ENCODE results near the gene PIK3C3.

Gene PIK3C3

DNA sequence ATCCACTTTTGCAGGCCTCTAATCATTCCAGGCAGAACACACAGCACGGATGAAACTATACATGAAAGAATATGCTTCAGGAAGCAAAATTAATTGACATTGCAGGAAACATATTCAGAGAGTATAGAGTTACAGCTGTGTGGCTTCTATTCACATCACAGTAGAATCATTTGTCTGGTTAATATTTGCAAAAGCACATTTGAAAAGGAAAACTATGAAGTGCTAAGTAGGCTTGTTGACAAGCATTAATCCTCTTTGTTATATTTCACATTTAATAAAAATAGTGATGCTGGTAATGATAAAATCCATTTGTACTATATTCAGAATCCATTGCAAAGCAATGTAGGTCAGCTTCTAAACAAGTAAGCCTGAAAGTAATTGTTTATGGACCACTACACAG lies 32.2 kb upstream of the PIK3C3 start:
- no peak for TF ChIP-seq CTCF (conservative IDR thresholded peaks at IDR 0.05; ENCODE audit: low read depth, low read length)
- DNase-seq (ENCODE audit: low read depth), result no peak
- H3K4me3 ChIP-seq (ENCODE audit: low read depth, low read length), result no peak overlapping the region

- TF ChIP-seq CTCF (conservative IDR thresholded peaks at IDR 0.05; ENCODE audit: low read depth, low read length), result no peak
- no peak overlapping the region for H3K4me3 ChIP-seq (ENCODE audit: low read depth, low read length)
- no peak for DNase-seq (ENCODE audit: low read depth)
These were observed 31.6 kb upstream of the PIK3C3 start for GRCh38 chr18:41923446-41923845.

DNA sequence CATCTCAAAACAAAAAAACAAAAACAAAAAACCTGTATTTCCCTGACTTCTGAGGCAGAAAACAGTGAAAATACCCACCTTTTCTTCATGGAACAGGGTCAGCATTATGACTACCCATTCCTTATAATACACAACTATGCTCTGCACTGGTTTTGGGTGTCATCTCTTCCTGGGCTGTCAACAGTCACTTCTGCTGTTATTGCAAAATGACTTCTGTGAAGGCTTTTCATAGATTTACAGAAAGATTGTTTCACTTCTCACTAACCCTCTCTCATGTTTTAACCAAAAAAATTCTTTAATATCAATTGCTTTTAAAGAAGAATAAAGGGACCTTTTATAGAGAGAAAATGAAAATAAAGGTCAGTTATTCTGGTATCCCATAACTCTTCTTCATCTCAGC lies 26.5 kb upstream of the PIK3C3 start:
- no peak overlapping the region for H3K4me3 ChIP-seq (ENCODE audit: low read depth, low read length)
- no peak for DNase-seq (ENCODE audit: low read depth)
- TF ChIP-seq CTCF (conservative IDR thresholded peaks at IDR 0.05; ENCODE audit: low read depth, low read length), result no peak

DNA sequence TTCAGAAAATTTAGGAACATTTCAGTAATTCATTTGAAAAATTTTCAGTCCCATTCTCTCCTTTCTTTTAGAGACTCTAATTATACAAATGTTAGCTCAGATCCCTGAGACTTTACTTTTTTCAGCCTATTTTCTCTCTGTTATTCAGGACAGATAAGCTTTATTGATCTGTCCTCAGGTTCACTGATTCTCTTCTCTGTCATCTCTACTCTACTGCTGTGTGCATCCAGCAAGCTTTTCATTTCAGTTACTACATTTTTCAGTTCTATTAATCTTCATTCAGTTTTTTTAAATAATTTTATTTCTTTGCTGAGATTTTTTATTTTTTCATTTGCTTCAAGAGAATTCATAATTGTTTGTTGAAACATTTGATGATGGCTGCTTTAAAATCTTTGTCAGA lies 22.1 kb upstream of the PIK3C3 start:
- no peak overlapping the region for H3K4me3 ChIP-seq (ENCODE audit: low read depth, low read length)
- no peak for TF ChIP-seq CTCF (conservative IDR thresholded peaks at IDR 0.05; ENCODE audit: low read depth, low read length)
- no peak for DNase-seq (ENCODE audit: low read depth)

- H3K4me3 ChIP-seq (ENCODE audit: low read depth, low read length), result no peak overlapping the region
- no peak for TF ChIP-seq CTCF (conservative IDR thresholded peaks at IDR 0.05; ENCODE audit: low read depth, low read length)
- DNase-seq (ENCODE audit: low read depth), result no peak
These were observed 21.3 kb upstream of the PIK3C3 start for GRCh38 chr18:41933778-41934177.

- no peak overlapping the region for H3K4me3 ChIP-seq (ENCODE audit: low read depth, low read length)
- no peak for TF ChIP-seq CTCF (conservative IDR thresholded peaks at IDR 0.05; ENCODE audit: low read depth, low read length)
- peak; percentile 34 for DNase-seq (ENCODE audit: low read depth)
These were observed 18.4 kb upstream of the PIK3C3 start for GRCh38 chr18:41936471-41937134.

DNA sequence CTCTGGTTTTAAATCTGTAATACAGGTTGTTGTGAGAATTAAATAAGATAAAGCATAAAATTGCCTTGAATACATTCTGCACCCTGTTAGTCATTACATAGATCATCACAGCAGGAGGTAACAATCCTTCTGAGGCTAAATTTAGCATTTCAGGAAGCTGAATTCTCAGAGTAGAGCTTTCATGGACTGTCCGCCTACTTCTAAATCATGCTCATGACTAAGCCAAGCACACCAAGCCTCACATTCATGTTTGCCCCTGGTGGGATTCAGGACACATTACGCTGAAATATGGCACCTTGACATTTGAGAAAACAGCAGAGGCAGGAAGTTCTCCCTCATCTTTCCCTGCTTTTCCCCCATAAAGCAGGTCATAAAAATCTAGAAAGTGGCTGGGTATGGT lies 16.6 kb upstream of the PIK3C3 start:
- no peak overlapping the region for H3K4me3 ChIP-seq (ENCODE audit: low read depth, low read length)
- peak; percentile 47 for TF ChIP-seq CTCF (conservative IDR thresholded peaks at IDR 0.05; ENCODE audit: low read depth, low read length)
- DNase-seq (ENCODE audit: low read depth), result peak; percentile 97

Measured in choroid plexus epithelial cell (primary cell).